HepG2 (cell line): ENCODE measurements around the gene MS4A10. TPM values are rescaled to one million over a fixed set of nuclear protein-coding genes. Genes with fewer than 3 reads are reported as not detected.

ENCODE experiments used
- CEBPB ChIP-seq: IDR thresholded peaks from 2 replicates; pipeline ENCODE4 v1.6.1; 2011; ENCODE audit warnings: low read depth, low read length, improper control_type of control experiment, borderline replicate concordance
- EED ChIP-seq: sonication (generic); formaldehyde crosslinking; IDR thresholded peaks from 2 replicates; pipeline ENCODE4 v1.5.0; 2020; ENCODE audit warnings: mild to moderate bottlenecking, missing genetic modification reagents
- ELF1 ChIP-seq: sonication (generic); formaldehyde crosslinking; IDR thresholded peaks from 2 replicates; pipeline ENCODE4 v1.4.0; 2020; ENCODE audit warnings: missing genetic modification reagents
- FOSL2 ChIP-seq: sonication (generic); formaldehyde crosslinking; IDR thresholded peaks from 2 replicates; pipeline ENCODE4 v1.4.0; 2020; ENCODE audit warnings: missing genetic modification reagents
- FOXK2 ChIP-seq: fragments of 450-650 bp; IDR thresholded peaks from 2 replicates; pipeline ENCODE4 v1.6.1; 2016
- HNF4A ChIP-seq: sonication (generic); formaldehyde crosslinking; IDR thresholded peaks from 2 replicates; pipeline ENCODE4 v1.4.0; 2020; ENCODE audit warnings: missing genetic modification reagents
- IRF1 ChIP-seq: sonication (generic); formaldehyde crosslinking; IDR thresholded peaks from 2 replicates; pipeline ENCODE4 v1.4.0; 2020; ENCODE audit warnings: low read depth, mild to moderate bottlenecking, missing genetic modification reagents
- KDM4B ChIP-seq: sonication (generic); formaldehyde crosslinking; IDR thresholded peaks from 2 replicates; pipeline ENCODE4 v1.4.0; 2020; ENCODE audit warnings: missing genetic modification reagents
- KDM5B ChIP-seq: sonication (generic); formaldehyde crosslinking; IDR thresholded peaks from 2 replicates; pipeline ENCODE4 v1.4.0; 2020; ENCODE audit warnings: missing genetic modification reagents, mild to moderate bottlenecking, borderline replicate concordance
- MXI1 ChIP-seq: IDR thresholded peaks from 3 replicates; pipeline ENCODE4 v1.6.1; 2012; ENCODE audit warnings: low read depth, low read length, inconsistent platforms, borderline replicate concordance
- NFIC ChIP-seq: IDR thresholded peaks from 2 replicates; pipeline ENCODE4 v1.6.1; 2012; ENCODE audit warnings: mild to moderate bottlenecking, low read length, inconsistent platforms
- PCBP1 ChIP-seq: fragments of 200-400 bp; formaldehyde crosslinking; IDR thresholded peaks from 2 replicates; pipeline ENCODE4 v1.6.1; 2017; ENCODE audit warnings: mild to moderate bottlenecking, low read depth, low read length, borderline replicate concordance
- SMAD1 ChIP-seq: sonication (generic); formaldehyde crosslinking; IDR thresholded peaks from 2 replicates; pipeline ENCODE4 v1.4.0; 2020; ENCODE audit warnings: missing genetic modification reagents, low read depth, mild to moderate bottlenecking, borderline replicate concordance
- TFE3 ChIP-seq: IDR thresholded peaks from 2 replicates; pipeline ENCODE4 v1.6.1; 2016
- TMF1 ChIP-seq: sonication (generic); formaldehyde crosslinking; IDR thresholded peaks from 2 replicates; pipeline ENCODE4 v1.8.1; 2022; ENCODE audit warnings: low read depth, missing genetic modification reagents
- ZBTB21 ChIP-seq: sonication (generic); formaldehyde crosslinking; IDR thresholded peaks from 2 replicates; pipeline ENCODE4 v1.4.0; 2020; ENCODE audit warnings: missing genetic modification reagents
- ZBTB43 ChIP-seq: sonication (generic); formaldehyde crosslinking; conservative IDR thresholded peaks from 2 replicates; pipeline ENCODE4 v1.4.0; 2020; ENCODE audit warnings: missing genetic modification reagents
- ZBTB8A ChIP-seq: sonication (generic); formaldehyde crosslinking; IDR thresholded peaks from 2 replicates; pipeline ENCODE4 v1.4.0; 2020; ENCODE audit warnings: mild to moderate bottlenecking, low read depth, missing genetic modification reagents, borderline replicate concordance
- ZKSCAN5 ChIP-seq: sonication (generic); formaldehyde crosslinking; IDR thresholded peaks from 2 replicates; pipeline ENCODE4 v1.5.1; 2020; ENCODE audit warnings: mild to moderate bottlenecking, missing genetic modification reagents
- ZMAT3 ChIP-seq: sonication (generic); formaldehyde crosslinking; conservative IDR thresholded peaks from 2 replicates; pipeline ENCODE4 v1.7.0; 2021; ENCODE audit warnings: missing genetic modification reagents
- ZNF205 ChIP-seq: IDR thresholded peaks from 2 replicates; pipeline ENCODE4 v1.6.1; 2018; ENCODE audit warnings: missing biosample characterization, missing genetic modification reagents
- ZNF430 ChIP-seq: sonication (generic); formaldehyde crosslinking; IDR thresholded peaks from 2 replicates; pipeline ENCODE4 v1.9.0; 2021; ENCODE audit warnings: mild to moderate bottlenecking, missing genetic modification reagents
- ZNF510 ChIP-seq: sonication (generic); formaldehyde crosslinking; IDR thresholded peaks from 2 replicates; pipeline ENCODE4 v1.4.0; 2020; ENCODE audit warnings: low read depth, mild to moderate bottlenecking, missing genetic modification reagents
- ZNF513 ChIP-seq: sonication (generic); formaldehyde crosslinking; conservative IDR thresholded peaks from 2 replicates; pipeline ENCODE4 v1.5.0; 2020; ENCODE audit warnings: missing genetic modification reagents
- ZNF543 ChIP-seq: sonication (generic); formaldehyde crosslinking; IDR thresholded peaks from 2 replicates; pipeline ENCODE4 v1.4.0; 2020; ENCODE audit warnings: mild to moderate bottlenecking, missing genetic modification reagents
- ZNF562 ChIP-seq: sonication (generic); formaldehyde crosslinking; IDR thresholded peaks from 2 replicates; pipeline ENCODE4 v1.8.0; 2022; ENCODE audit warnings: missing genetic modification reagents, borderline replicate concordance
- ZNF605 ChIP-seq: sonication (generic); formaldehyde crosslinking; IDR thresholded peaks from 2 replicates; pipeline ENCODE4 v1.8.0; 2022; ENCODE audit warnings: mild to moderate bottlenecking, missing genetic modification reagents
- ZNF724P ChIP-seq: sonication (generic); formaldehyde crosslinking; IDR thresholded peaks from 2 replicates; pipeline ENCODE4 v1.8.0; 2022; ENCODE audit warnings: missing genetic modification reagents, borderline replicate concordance
- ZSCAN9 ChIP-seq: IDR thresholded peaks from 2 replicates; pipeline ENCODE4 v1.6.1; 2016; ENCODE audit warnings: borderline replicate concordance
- polyA plus RNA-seq, 8 experiments: library from polyadenylated mRNA; depleted of rRNA in 3 of 8; stranded (reverse) in 7 of 8; unstranded in 1 of 8; fragments of >200 nt; fragmentation: Illumina TruSeq in 4 of 8; extraction: Trizol in 4 of 8; gene quantifications; 2 replicates each; pipeline versions ENCODE4 v1.2.1 to v1.2.3, GENCODE V29; 2011 to 2016; ENCODE audit warnings: low read depth in 4 of 8, missing spikeins in 1 of 8, mixed read lengths in 1 of 8; ENCODE audit not compliant: insufficient read depth in 1 of 8
- total RNA-seq, 5 experiments: library from RNA; depleted of rRNA; stranded (reverse); fragments of >200 nt; fragmentation: Illumina TruSeq; extraction: Trizol; gene quantifications; 2 replicates each; pipeline ENCODE4 v1.2.3, GENCODE V29; 2016; ENCODE audit warnings: low read depth in 1 of 5

Gene MS4A10
- total and polyA plus RNA-seq, 2 of the 13 experiments (the other 11 are each of a cell fraction or from before 2014, with no cell fraction given): not detected

GRCh38 chr11:60844870-60845221 lies 59.7 kb downstream of the MS4A10 start (continued):
- TF ChIP-seq KDM5B (no peak), PCBP1 (no peak), NFIC (peak; percentile 65; the same call in 1 of the 2 replicates), TMF1 (CRISPR knock-in tag) (no peak), ZBTB43 (peak; percentile 81), ELF1 (CRISPR knock-in tag) (no peak), HNF4A (peak; percentile 64; the same call in 1 of the 2 replicates), ZNF510 (no peak), ZKSCAN5 (CRISPR knock-in tag) (no peak), CEBPB (peak; percentile 86), ZSCAN9 (CRISPR knock-in tag) (peak; percentile 75; the same call in 1 of the 2 replicates), EED (no peak), FOXK2 (peak; percentile 80), ZNF724P (CRISPR knock-in tag) (no peak), TFE3 (CRISPR knock-in tag) (peak; percentile 68; the same call in 1 of the 2 replicates), MXI1 (no peak; the same call in 2 of the 3 replicates), IRF1 (CRISPR knock-in tag) (no peak), ZNF513 (CRISPR knock-in tag) (no peak), ZNF543 (CRISPR knock-in tag) (no peak), ZNF605 (CRISPR knock-in tag) (no peak), FOSL2 (peak; percentile 57), ZBTB21 (CRISPR knock-in tag) (no peak), KDM4B (CRISPR knock-in tag) (no peak), ZNF205 (CRISPR knock-in tag) (peak; percentile 52; the same call in 1 of the 2 replicates), ZNF562 (no peak), ZBTB8A (CRISPR knock-in tag) (no peak), ZNF430 (CRISPR knock-in tag) (no peak), SMAD1 (no peak), ZMAT3 (CRISPR knock-in tag) (no peak)
